ENCODE results near the gene ZNF483.

DNA sequence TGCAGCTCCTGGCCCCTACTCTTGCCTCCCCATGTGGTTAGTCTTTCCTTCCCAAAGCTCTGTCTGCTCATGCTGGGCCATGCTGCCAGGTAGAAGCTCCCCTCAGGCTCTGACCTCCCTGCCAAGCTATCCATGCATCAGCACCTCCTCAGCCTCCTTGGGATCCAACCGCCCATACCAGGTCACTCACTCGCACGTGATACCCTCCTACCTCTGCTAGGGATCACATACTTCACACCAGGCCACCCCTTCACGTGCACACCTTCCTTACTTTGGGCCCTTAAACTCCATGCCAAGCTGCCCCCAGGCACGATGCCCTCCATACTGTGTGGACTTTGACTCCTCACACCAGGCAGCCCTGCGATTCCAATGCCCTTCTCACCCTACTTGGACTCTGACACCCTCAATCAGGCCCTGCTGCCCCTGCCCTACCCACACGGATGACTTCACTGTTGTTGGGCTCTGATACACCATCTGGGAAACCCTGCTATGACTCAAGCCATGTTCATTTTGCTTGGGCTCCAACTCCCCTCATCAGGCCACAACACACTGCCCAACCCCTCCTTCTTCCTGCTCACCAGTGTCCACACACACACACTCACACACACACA, 34.1 kb downstream of the ZNF483 start:
- TF ChIP-seq, protein P1, sequence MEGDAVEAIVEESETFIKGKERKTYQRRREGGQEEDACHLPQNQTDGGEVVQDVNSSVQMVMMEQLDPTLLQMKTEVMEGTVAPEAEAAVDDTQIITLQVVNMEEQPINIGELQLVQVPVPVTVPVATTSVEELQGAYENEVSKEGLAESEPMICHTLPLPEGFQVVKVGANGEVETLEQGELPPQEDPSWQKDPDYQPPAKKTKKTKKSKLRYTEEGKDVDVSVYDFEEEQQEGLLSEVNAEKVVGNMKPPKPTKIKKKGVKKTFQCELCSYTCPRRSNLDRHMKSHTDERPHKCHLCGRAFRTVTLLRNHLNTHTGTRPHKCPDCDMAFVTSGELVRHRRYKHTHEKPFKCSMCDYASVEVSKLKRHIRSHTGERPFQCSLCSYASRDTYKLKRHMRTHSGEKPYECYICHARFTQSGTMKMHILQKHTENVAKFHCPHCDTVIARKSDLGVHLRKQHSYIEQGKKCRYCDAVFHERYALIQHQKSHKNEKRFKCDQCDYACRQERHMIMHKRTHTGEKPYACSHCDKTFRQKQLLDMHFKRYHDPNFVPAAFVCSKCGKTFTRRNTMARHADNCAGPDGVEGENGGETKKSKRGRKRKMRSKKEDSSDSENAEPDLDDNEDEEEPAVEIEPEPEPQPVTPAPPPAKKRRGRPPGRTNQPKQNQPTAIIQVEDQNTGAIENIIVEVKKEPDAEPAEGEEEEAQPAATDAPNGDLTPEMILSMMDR (IDR thresholded peaks at IDR 0.05) = no peak
- no peak for TF ChIP-seq EP300 (IDR thresholded peaks at IDR 0.05)
- no peak for TF ChIP-seq POLR2A (IDR thresholded peaks at IDR 0.05)

Data from ovary (tissue), 3 donors.